ENCODE measurements around the gene MAP2K5.

The MAP2K5 gene

GRCh38 chr15:67700023-67700422 lies 157.5 kb downstream of the MAP2K5 start:
- FAIRE-seq (no peak), DNase-seq (ENCODE audit: insufficient read length, low spot score) (no peak)
- no peak for TF ChIP-seq CTCF (IDR thresholded peaks at IDR 0.05; ENCODE audit: insufficient read depth, missing control alignments)

- FAIRE-seq (no peak), DNase-seq (ENCODE audit: insufficient read length, low spot score) (no peak)
- no peak for TF ChIP-seq CTCF (IDR thresholded peaks at IDR 0.05; ENCODE audit: insufficient read depth, missing control alignments)
These were observed 159.2 kb downstream of the MAP2K5 start for GRCh38 chr15:67701669-67702068.

GRCh38 chr15:67707520-67708283 lies 165.2 kb downstream of the MAP2K5 start:
- DNase-seq (ENCODE audit: insufficient read length, low spot score) (no peak), FAIRE-seq (no peak)
- no peak for TF ChIP-seq CTCF (IDR thresholded peaks at IDR 0.05; ENCODE audit: insufficient read depth, missing control alignments)

GRCh38 chr15:67708500-67708899 lies 166.0 kb downstream of the MAP2K5 start:
- DNase-seq (ENCODE audit: insufficient read length, low spot score), result no peak
- no peak for FAIRE-seq

GRCh38 chr15:67715170-67715569 lies 172.7 kb downstream of the MAP2K5 start:
- no peak for TF ChIP-seq CTCF (IDR thresholded peaks at IDR 0.05; ENCODE audit: insufficient read depth, missing control alignments)
- DNase-seq (ENCODE audit: insufficient read length, low spot score), result no peak
- FAIRE-seq, result no peak

More at GRCh38 chr15:67708500-67708899, 166.0 kb downstream of the MAP2K5 start:
- TF ChIP-seq CTCF (IDR thresholded peaks at IDR 0.05; ENCODE audit: insufficient read depth, missing control alignments), result no peak

GRCh38 chr15:67716171-67716570 lies 173.7 kb downstream of the MAP2K5 start:
- no peak for DNase-seq (ENCODE audit: insufficient read length, low spot score)
- no peak for TF ChIP-seq CTCF (IDR thresholded peaks at IDR 0.05; ENCODE audit: insufficient read depth, missing control alignments)
- FAIRE-seq, result no peak

- FAIRE-seq, result no peak
These were observed 175.3 kb downstream of the MAP2K5 start for GRCh38 chr15:67717776-67718175.

More at GRCh38 chr15:67717776-67718175, 175.3 kb downstream of the MAP2K5 start:
- TF ChIP-seq CTCF (IDR thresholded peaks at IDR 0.05; ENCODE audit: insufficient read depth, missing control alignments), result no peak
- no peak for DNase-seq (ENCODE audit: insufficient read length, low spot score)
